Neural progenitor cell (in vitro differentiated cells): ENCODE measurements around the gene MYOM3.

Experiments used
- EZH2 ChIP-seq: fragments of 200-600 bp; sonication (generic); IDR thresholded peaks from 2 replicates; pipeline ENCODE4 v1.6.1; 2017; ENCODE audit warnings: antibody characterized with exemption, mild to moderate bottlenecking, moderate library complexity
- EZH2phosphoT487 ChIP-seq: fragments of 200-600 bp; sonication (generic); IDR thresholded peaks from 2 replicates; pipeline ENCODE4 v1.6.1; 2017; ENCODE audit warnings: antibody characterized with exemption
- TF ChIP-seq, protein P1 (sequence below): fragments of 200-600 bp; sonication (generic); IDR thresholded peaks from 2 replicates; pipeline ENCODE4 v1.5.1; 2017; ENCODE audit warnings: antibody characterized with exemption, mild to moderate bottlenecking

DNA sequence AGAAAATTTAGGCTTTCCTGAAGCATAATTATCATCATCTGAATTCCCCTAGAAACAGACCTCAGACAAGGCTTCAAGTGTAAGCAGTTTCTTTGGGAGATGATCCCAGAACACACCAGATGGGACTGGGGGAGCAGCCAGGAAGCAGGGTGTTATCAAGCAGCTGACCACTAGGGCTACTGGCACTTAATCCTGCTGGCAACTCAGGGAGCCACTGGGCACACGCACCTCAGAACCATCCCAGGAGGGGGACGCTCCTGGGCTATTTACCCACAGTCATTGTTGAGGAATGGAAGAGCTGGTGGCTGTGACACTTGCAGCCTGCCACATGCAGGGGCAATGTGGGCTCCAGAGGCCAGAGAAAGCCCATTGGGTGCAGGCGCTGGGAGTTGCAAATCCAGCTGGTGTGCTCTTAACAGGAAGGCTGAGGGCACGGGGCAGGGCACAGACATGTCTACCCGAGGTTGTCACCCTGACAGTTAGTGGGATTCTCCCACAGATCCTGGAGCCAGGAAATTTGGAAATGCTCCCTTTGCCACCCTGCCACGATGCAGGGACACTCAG lies 46.1 kb upstream of the MYOM3 start:
- TF ChIP-seq EZH2phosphoT487 (no peak), EZH2 (no peak)
- TF ChIP-seq, protein P1, sequence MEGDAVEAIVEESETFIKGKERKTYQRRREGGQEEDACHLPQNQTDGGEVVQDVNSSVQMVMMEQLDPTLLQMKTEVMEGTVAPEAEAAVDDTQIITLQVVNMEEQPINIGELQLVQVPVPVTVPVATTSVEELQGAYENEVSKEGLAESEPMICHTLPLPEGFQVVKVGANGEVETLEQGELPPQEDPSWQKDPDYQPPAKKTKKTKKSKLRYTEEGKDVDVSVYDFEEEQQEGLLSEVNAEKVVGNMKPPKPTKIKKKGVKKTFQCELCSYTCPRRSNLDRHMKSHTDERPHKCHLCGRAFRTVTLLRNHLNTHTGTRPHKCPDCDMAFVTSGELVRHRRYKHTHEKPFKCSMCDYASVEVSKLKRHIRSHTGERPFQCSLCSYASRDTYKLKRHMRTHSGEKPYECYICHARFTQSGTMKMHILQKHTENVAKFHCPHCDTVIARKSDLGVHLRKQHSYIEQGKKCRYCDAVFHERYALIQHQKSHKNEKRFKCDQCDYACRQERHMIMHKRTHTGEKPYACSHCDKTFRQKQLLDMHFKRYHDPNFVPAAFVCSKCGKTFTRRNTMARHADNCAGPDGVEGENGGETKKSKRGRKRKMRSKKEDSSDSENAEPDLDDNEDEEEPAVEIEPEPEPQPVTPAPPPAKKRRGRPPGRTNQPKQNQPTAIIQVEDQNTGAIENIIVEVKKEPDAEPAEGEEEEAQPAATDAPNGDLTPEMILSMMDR, result peak; percentile 27
